GM12801 (cell line): ENCODE data around the gene TMEM186.

Experiments used
- CTCF ChIP-seq: IDR thresholded peaks from one replicate; pipeline ENCODE4 v1.5.1; 2011; ENCODE audit warnings: control low read depth; ENCODE audit not compliant: insufficient read length; ENCODE audit errors: extremely low read depth

Gene TMEM186

GRCh38 chr16:8814095-8814806 is 16.8 kb upstream of the TMEM186 start:
- TF ChIP-seq CTCF: no peak

- TF ChIP-seq CTCF: no peak
Measured at GRCh38 chr16:8812162-8812843, 14.9 kb upstream of the TMEM186 start.

GRCh38 chr16:8808613-8809353 is 11.3 kb upstream of the TMEM186 start:
- no peak for TF ChIP-seq CTCF

GRCh38 chr16:8808009-8808408 is 10.6 kb upstream of the TMEM186 start:
- no peak for TF ChIP-seq CTCF

- no peak for TF ChIP-seq CTCF
Measured at GRCh38 chr16:8807189-8807588, 9.8 kb upstream of the TMEM186 start.

GRCh38 chr16:8806272-8806983 is 9.0 kb upstream of the TMEM186 start:
- no peak for TF ChIP-seq CTCF

- TF ChIP-seq CTCF: no peak
Measured at GRCh38 chr16:8804313-8804712, 6.9 kb upstream of the TMEM186 start.
